HCEC 1CT (cell line): ENCODE data around the gene MYPN.
"Not testable (repeated sequence)": the region's sequence is repeated elsewhere in the genome, so short reads cannot be mapped to it uniquely, and the experiment has no call there.

Experiments
- DNase-seq: peaks from one replicate; pipeline ENCODE4 v3.0.0-alpha.2; 2017

Gene MYPN

GRCh38 chr10:68137171-68137570 lies 27.9 kb downstream of the MYPN start:
- DNase-seq, result peak; percentile 61

GRCh38 chr10:68138526-68138925 lies 29.2 kb downstream of the MYPN start:
- DNase-seq, result no peak

GRCh38 chr10:68139448-68140272 lies 30.4 kb downstream of the MYPN start:
- no peak for DNase-seq

GRCh38 chr10:68142761-68143160 lies 33.5 kb downstream of the MYPN start:
- DNase-seq, result no peak

GRCh38 chr10:68144709-68145108 lies 35.4 kb downstream of the MYPN start:
- no peak for DNase-seq

GRCh38 chr10:68145705-68146104 lies 36.4 kb downstream of the MYPN start:
- DNase-seq, result no peak

GRCh38 chr10:68146133-68146532 lies 36.8 kb downstream of the MYPN start:
- DNase-seq, result no peak

- DNase-seq, result no peak
These were observed 42.2 kb downstream of the MYPN start for GRCh38 chr10:68151453-68151852.

- DNase-seq, result peak; percentile 98
These were observed 44.4 kb downstream of the MYPN start for GRCh38 chr10:68153473-68154210.

GRCh38 chr10:68154211-68154497 lies 44.9 kb downstream of the MYPN start:
- peak; percentile 54 for DNase-seq

- peak; percentile 29 for DNase-seq
These were observed 46.4 kb downstream of the MYPN start for GRCh38 chr10:68155615-68156210.

GRCh38 chr10:68156373-68157185 lies 47.3 kb downstream of the MYPN start:
- DNase-seq, result peak; percentile 65

- DNase-seq, result not testable (repeated sequence)
These were observed 48.2 kb downstream of the MYPN start for GRCh38 chr10:68157522-68157921.

GRCh38 chr10:68158031-68158430 lies 48.7 kb downstream of the MYPN start:
- no peak for DNase-seq

GRCh38 chr10:68163735-68164134 lies 54.4 kb downstream of the MYPN start:
- no peak for DNase-seq

GRCh38 chr10:68165643-68166042 lies 56.4 kb downstream of the MYPN start:
- DNase-seq, result no peak

GRCh38 chr10:68166871-68167585 lies 57.7 kb downstream of the MYPN start:
- peak; percentile 59 for DNase-seq

- no peak for DNase-seq
These were observed 58.4 kb downstream of the MYPN start for GRCh38 chr10:68167586-68168189.

GRCh38 chr10:68171539-68172080 lies 62.3 kb downstream of the MYPN start:
- no peak for DNase-seq

GRCh38 chr10:68172324-68172723 lies 63.0 kb downstream of the MYPN start:
- no peak for DNase-seq

GRCh38 chr10:68175949-68176348 lies 66.7 kb downstream of the MYPN start:
- DNase-seq, result peak; percentile 60

- no peak for DNase-seq
These were observed 67.5 kb downstream of the MYPN start for GRCh38 chr10:68176797-68177196.
